ENCODE data around the gene COL1A1.
A peak's percentile ranks its signal among the peaks of the same experiment; 100 is the strongest.

The COL1A1 gene

DNA sequence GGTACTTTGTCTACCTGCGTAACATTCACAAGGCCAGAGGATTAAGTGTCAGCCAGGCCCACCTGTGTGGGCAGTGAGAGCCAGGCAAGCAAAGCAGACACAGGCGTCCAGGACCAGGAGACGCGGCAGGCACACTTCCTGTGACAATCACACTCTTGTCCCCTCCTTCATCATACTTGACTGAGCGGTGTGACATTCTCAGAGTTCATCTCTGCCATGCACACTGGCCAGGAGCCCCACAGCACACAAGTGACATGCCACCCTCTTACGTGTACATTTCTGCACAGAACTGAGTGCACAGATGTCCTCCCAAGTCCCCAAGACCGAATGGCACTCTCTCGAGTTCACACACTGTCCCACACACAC lies 59.7 kb downstream of the COL1A1 start:
- H3K27ac ChIP-seq: no peak overlapping the region
- H3K9me3 ChIP-seq: no peaks in the 10 kb centered on the region

DNA sequence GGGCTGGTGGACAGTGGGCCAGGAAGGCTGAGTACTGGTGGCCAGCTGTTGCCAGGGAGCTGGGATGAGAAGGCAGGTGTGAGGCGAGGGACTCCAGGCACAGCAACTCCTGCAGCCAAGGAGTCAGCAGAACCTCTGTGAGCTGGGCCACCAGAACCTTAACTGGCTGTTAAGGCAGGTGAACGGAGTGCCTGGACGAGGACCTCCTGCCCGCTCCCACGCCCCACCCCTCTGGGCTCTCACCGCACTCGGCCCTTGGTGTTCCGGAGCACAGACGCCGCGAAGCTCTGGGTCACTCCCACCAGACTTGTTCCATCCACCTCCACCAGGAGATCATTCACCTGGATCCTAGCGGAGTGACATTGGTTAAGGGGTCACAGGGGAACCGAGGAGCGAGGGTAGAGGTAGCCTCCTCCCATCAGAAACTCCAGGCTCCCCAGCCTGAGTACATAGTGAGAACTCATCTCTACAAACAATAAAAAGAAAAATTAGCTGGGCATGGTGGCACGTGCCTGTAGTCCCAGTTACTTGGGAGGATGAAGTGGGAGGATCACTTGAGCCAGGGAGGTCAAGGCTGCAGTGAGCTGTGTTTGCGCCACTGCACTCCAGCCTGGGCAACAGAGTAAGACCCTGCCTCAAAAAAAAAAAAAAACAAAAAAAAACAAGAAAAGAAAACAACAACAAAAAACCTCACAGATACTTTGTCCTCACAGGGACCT lies 60.2 kb downstream of the COL1A1 start:
- Histone ChIP-seq H3K27ac (no peak overlapping the region), H3K4me3 (no peak overlapping the region), H3K36me3 (peaks cover 64 to 99% (median 88%) of the 10 kb centered on the region in 3 donors), H3K27me3 (no peaks in the 10 kb centered on the region), H3K9me3 (no peaks in the 10 kb centered on the region), H3K4me1 (peaks cover 0 to 23% (median 15%) of the 10 kb centered on the region in 4 donors)
- no peak for DNase-seq
- intact Hi-C loops (cut with DNase I; ENCODE audit: low total_unique reads): loop anchor here (2.0 kb wide), 1 partner anchor 18 kb away; no protein-coding TSS in a partner anchor
- TF ChIP-seq CTCF (IDR thresholded peaks at IDR 0.05): no peak

More for the DNA sequence above, 59.7 kb downstream of the COL1A1 start:
- H3K4me1 ChIP-seq: peaks cover 0 to 28% (median 21%) of the 10 kb centered on the region in 4 donors
- no peak for TF ChIP-seq CTCF (IDR thresholded peaks at IDR 0.05)
- H3K36me3 ChIP-seq: peaks cover 64 to 94% (median 83%) of the 10 kb centered on the region in 3 donors
- no peak for DNase-seq
- H3K4me3 ChIP-seq: no peak overlapping the region
- no peaks in the 10 kb centered on the region for H3K27me3 ChIP-seq
- intact Hi-C loops (cut with DNase I; ENCODE audit: low total_unique reads): loop anchor here (2.0 kb wide), 1 partner anchor 17 kb away; no protein-coding TSS in a partner anchor

DNA sequence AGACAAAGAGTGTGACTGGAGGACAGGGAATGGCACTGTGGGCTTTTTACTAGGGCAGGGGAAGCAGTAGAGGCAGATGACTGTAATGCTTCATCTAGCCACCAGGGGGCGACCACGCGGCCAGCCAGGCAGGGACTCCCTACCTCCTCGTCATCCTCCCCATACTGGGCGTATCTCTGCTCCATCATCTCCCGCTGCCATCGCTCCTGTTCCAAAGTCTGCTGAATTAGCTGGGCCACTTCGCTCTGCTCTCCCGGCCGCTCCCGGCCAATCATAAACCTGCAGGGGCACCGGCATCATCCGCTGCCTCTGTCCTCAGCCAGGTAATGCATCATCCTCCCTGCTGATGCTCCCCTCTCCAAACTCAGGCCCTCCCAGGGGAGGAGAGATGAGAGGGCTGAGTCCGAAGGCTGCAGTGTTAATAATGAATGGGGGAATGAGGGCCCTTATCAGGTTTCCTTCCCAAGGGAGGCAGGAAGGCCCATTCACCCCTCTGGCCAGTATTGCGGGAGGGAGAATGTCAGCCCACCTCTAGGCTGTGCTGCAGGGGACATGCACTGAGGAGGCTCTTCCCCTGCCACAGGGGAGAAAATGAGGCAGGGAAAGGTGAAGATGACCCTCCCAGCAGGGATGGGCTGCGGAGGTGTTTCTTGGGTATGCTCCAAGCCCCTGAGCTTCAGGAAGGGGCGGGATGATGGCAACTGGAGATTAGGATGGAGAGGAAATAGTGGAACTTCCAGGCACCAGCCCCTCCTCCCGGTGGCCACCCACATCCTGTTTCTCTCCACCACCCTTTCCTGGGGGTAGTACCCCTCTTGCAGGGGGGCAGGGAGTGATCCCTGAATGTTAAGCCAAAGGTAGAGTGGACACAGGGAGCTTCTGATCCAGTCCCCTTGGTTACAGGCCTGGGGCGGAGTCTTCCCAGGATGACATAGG lies 61.2 kb downstream of the COL1A1 start:
- Histone ChIP-seq H3K4me1 (peaks cover 0 to 13% (median 6%) of the 10 kb centered on the region in 4 donors), H3K9me3 (no peaks in the 10 kb centered on the region), H3K27ac (peak overlapping the region; percentile 50 to 55), H3K27me3 (no peaks in the 10 kb centered on the region), H3K4me3 (no peak overlapping the region), H3K36me3 (peaks cover 64 to 100% (median 96%) of the 10 kb centered on the region in 3 donors)
- intact Hi-C loops (cut with DNase I; ENCODE audit: low total_unique reads): loop anchor here (2.0 kb wide), 1 partner anchor 19 kb away; no protein-coding TSS in a partner anchor
- DNase-seq: peak; percentile 78 to 89
- peak; percentile 93 to 97 for TF ChIP-seq CTCF (IDR thresholded peaks at IDR 0.05)

DNA sequence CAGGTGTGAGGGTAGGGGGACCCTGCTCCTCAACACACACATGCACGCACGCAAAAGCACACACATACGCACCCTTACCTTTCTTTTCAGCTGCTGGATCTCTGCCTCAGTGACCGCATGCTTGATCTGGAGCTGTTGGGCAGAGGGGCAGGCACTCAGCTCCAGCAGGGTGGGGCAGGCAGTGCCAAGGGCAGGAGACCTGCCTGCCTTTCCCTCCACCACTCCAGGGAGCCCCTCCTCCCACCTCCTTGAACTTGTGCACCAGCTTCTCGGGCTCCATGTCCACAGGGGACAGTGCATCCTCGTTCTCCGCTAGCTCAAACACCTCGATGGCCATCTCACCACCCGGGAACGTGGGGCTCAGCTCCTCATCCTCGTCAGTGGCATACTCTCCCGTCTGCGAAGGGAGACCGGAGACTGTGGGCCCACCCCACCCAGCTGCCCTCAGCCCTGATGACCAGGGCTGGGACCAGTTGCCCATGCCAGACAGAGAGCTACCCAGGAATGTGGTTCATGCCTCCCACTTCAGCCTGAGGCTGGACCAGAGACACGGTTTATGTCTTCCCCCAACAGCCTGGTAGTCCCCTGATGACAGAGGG lies 62.1 kb downstream of the COL1A1 start:
- H3K27ac ChIP-seq: peak overlapping the region; percentile 50 to 55
- no peak for TF ChIP-seq CTCF (IDR thresholded peaks at IDR 0.05)
- peaks cover 56 to 100% (median 94%) of the 10 kb centered on the region in 3 donors for H3K36me3 ChIP-seq
- H3K4me3 ChIP-seq: no peak overlapping the region
- intact Hi-C loops (cut with DNase I; ENCODE audit: low total_unique reads): no loop called here
- H3K4me1 ChIP-seq: peaks cover 0 to 12% (median 5%) of the 10 kb centered on the region in 4 donors
- no peaks in the 10 kb centered on the region for H3K9me3 ChIP-seq
- peak in 1 of 2 donors; percentile 64 for DNase-seq
- no peaks in the 10 kb centered on the region for H3K27me3 ChIP-seq

- Histone ChIP-seq H3K36me3 (peaks cover 36 to 80% (median 72%) of the 10 kb centered on the region in 3 donors), H3K9me3 (no peaks in the 10 kb centered on the region), H3K4me1 (peaks cover 0 to 34% (median 27%) of the 10 kb centered on the region in 4 donors), H3K27ac (no peak overlapping the region), H3K4me3 (no peak overlapping the region), H3K27me3 (no peaks in the 10 kb centered on the region)
- intact Hi-C loops (cut with DNase I; ENCODE audit: low total_unique reads): no loop called here
- no peak for TF ChIP-seq CTCF (IDR thresholded peaks at IDR 0.05)
- DNase-seq: no peak
Observed at GRCh38 chr17:50137042-50137441, 64.4 kb downstream of the COL1A1 start.

Measured in tibial artery (tissue), 4 donors.